Measurements from ENCODE around the gene RNF41. TPM values are rescaled to one million over a fixed set of nuclear protein-coding genes. Genes with fewer than 3 reads are reported as not detected.
"Not testable (repeated sequence)": the region's sequence is repeated elsewhere in the genome, so short reads cannot be mapped to it uniquely, and the experiment has no call there.

The RNF41 gene
- 25.1 and 48.4 TPM in 2 replicates for total RNA-seq

GRCh38 chr12:56221757-56222530 is at the start of gene RNF41:
TSS of gene RNF41 (minus strand) at chr12:56221922. CDS start at chr12:56214047, 7,875 bp downstream.
- peak; percentile 24 for TF ChIP-seq CTCF (conservative IDR thresholded peaks at IDR 0.05; ENCODE audit: low read depth, low read length)
- peak; percentile 68 for DNase-seq (ENCODE audit: low read depth)

GRCh38 chr12:56271031-56271430 is 49.3 kb upstream of the RNF41 start:
- H3K4me3 ChIP-seq (ENCODE audit: low read depth, low read length): no peak overlapping the region
- no peak for DNase-seq (ENCODE audit: low read depth)
- TF ChIP-seq CTCF (conservative IDR thresholded peaks at IDR 0.05; ENCODE audit: low read depth, low read length): peak; percentile 59

More at GRCh38 chr12:56221757-56222530, at the start of gene RNF41:
- H3K4me3 ChIP-seq (ENCODE audit: low read depth, low read length): peak within 1 kb of the TSS; percentile 72

GRCh38 chr12:56267443-56268071 is 45.8 kb upstream of the RNF41 start:
- TF ChIP-seq CTCF (conservative IDR thresholded peaks at IDR 0.05; ENCODE audit: low read depth, low read length): no peak
- DNase-seq (ENCODE audit: low read depth): no peak
- H3K4me3 ChIP-seq (ENCODE audit: low read depth, low read length): peak overlapping the region; percentile 75

- peak; percentile 71 for TF ChIP-seq CTCF (conservative IDR thresholded peaks at IDR 0.05; ENCODE audit: low read depth, low read length)
- DNase-seq (ENCODE audit: low read depth): no peak
- H3K4me3 ChIP-seq (ENCODE audit: low read depth, low read length): peak within 1 kb of the TSS; percentile 75
Observed at GRCh38 chr12:56266693-56267442, 45.1 kb upstream of the RNF41 start, which contains the start of gene COQ10A. TSS of gene COQ10A (plus strand) at chr12:56266942. CDS start at chr12:56267119, 177 bp downstream.

- peak overlapping the region; percentile 75 for H3K4me3 ChIP-seq (ENCODE audit: low read depth, low read length)
- DNase-seq (ENCODE audit: low read depth): not testable (repeated sequence)
Observed at GRCh38 chr12:56266068-56266692, 44.5 kb upstream of the RNF41 start.

GRCh38 chr12:56262955-56263354 is 41.2 kb upstream of the RNF41 start:
- not testable (repeated sequence) for DNase-seq (ENCODE audit: low read depth); H3K4me3 ChIP-seq (ENCODE audit: low read depth, low read length)

GRCh38 chr12:56261503-56262232 is 39.9 kb upstream of the RNF41 start:
- TF ChIP-seq CTCF (conservative IDR thresholded peaks at IDR 0.05; ENCODE audit: low read depth, low read length): no peak
- no peak overlapping the region for H3K4me3 ChIP-seq (ENCODE audit: low read depth, low read length)
- DNase-seq (ENCODE audit: low read depth): peak; percentile 85
